Measurements from ENCODE around the gene CAMSAP1.

- no peak for TF ChIP-seq CTCF (IDR thresholded peaks at IDR 0.05)
- TF ChIP-seq EZH2 (IDR thresholded peaks at IDR 0.05; ENCODE audit: borderline replicate concordance, insufficient read depth, low read depth, low read length, poor library complexity, severe bottlenecking), result no peak
These were observed 21.6 kb upstream of the CAMSAP1 start for GRCh38 chr9:135928731-135929655.
